Stimulated activated CD8-positive, alpha-beta memory T cell treated with anti-CD3 and anti-CD28 coated beads, Interleukin-12 subunit alpha, Interleukin-12 subunit beta, amount 100 ng/mL, for 4 hours (primary cell): ENCODE measurements around the gene ATP1A1.

Source experiments
- DNase-seq: peaks from one replicate; pipeline ENCODE4 v3.0.0-alpha.2; 2020; ENCODE audit warnings: low read depth

ATP1A1 gene

DNA sequence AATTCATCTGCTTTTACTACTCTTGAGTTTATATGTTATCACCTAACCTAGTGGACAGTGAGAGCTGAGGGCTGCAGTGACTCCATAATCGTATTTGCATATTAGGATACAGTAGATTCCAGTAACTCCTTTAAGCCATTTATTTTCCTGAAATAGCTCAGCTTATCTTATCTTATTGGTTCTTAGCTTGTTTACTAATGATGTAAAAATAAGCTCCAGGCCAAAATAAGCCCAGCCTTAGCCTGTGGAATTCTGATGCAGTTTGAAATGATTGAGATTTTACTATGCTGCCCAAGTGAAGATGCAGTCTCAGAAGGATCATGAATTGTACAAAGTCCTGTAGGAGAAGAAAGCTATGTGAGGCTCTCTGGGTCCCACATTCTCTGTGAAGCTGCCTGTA lies 18.1 kb downstream of the ATP1A1 start:
- no peak for DNase-seq

DNA sequence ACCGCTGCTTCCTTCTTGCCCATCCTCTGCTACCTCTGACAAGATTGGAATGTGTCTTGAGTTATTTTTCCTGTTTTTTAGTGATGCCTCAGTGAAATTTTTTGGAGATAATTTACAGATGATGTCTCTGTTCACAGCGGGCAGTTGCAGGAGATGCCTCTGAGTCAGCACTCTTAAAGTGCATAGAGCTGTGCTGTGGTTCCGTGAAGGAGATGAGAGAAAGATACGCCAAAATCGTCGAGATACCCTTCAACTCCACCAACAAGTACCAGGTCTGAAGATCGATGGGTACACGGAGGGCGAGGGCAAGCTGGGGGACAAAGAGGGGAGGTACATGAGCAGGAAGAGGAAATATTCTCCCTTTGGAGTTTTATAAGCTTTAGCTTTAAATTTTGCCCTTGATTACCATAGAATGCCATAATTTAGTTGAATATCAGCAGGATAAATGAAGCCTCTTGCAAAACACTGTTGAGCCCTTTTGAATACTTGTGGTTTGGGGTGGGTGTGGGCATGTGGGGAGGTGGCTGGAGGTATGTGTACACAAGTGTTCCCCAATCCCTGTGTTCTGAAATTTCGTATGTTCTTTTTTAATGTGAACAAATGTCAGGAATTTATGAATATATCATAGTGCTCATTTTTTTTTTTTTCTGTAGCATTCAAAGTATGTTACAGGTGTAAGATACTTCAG lies 19.8 kb downstream of the ATP1A1 start:
- no peak for DNase-seq

DNA sequence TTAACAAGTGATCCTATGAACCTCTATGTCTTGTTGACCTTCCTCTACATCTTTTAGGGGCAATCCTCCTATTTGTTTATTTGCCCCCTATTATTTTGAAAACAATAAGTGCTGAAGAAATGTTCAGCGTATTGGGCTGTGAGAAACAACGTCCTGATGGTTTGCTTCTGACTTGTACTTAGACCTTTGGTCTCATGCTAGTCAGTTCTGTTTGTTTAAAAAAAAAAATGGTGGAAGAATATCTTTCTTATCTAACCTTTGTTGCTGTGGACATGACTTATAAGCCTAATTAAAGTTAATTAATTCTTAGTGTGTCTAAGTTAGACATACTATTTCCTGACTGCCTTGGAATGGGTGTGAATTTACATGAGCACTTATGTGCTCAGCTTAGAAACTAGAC lies 20.7 kb downstream of the ATP1A1 start:
- no peak for DNase-seq

DNA sequence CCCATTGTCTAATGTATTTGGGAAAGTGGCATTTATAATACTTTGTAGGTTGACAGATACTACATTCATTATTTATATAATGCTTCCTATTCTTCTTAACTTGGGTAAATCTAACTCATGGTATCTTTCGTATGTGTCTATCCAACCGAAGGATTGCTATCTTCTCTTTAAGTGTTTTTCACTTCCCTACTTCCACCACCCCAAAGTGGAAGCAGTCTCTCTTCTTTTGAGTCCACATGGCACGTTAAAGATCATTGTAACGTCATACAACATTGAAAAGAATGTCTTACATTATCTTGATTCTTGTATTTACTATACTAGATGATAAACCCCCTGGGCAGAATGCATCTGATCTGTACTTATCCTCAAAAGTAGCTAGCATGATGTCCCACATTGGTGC lies 21.2 kb downstream of the ATP1A1 start:
- DNase-seq = no peak

DNA sequence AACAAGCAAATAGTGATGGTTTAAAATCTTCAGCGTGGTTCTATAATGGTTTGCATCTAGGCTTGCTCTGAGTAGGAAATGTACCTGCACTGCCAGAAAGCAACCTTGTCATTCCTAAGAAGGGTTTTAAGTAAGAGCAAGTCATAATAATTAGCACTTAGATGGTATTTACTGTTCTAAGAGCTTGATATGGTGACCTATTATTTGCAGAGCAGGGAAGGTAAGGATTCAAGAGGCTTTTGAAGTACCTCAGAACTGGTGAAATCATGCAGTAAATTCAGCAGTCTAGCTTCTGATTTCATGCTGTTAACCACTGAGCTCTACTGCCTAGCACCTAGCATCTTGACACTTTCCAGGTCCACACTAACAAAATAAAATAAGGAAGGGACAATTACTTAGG lies 23.7 kb downstream of the ATP1A1 start:
- DNase-seq = no peak

DNA sequence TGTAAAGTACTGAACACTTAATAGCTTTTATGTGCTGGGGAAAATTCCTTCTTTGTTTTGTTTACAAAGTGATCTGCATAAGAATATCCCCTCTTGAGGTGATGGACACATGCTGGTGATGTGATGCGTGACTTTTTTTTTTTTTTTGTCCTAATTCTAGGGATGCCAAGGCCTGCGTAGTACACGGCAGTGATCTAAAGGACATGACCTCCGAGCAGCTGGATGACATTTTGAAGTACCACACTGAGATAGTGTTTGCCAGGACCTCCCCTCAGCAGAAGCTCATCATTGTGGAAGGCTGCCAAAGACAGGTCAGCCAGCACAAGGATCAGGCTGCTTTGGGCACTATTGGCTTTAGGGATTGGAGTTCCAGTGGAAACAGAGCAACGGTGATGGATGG lies 24.7 kb downstream of the ATP1A1 start:
- no peak for DNase-seq

DNA sequence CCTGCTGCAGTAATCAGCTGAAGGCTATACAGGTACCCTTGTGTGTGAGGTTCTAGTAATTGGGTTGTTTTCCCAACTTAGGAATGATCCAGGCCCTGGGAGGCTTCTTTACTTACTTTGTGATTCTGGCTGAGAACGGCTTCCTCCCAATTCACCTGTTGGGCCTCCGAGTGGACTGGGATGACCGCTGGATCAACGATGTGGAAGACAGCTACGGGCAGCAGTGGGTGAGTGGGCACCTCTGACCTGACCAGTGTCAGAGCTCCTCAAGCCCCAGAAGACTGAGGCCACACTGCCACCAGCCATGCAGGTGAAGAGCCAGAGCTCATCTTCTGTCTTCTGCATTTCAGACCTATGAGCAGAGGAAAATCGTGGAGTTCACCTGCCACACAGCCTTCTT lies 27.7 kb downstream of the ATP1A1 start:
- no peak for DNase-seq

DNA sequence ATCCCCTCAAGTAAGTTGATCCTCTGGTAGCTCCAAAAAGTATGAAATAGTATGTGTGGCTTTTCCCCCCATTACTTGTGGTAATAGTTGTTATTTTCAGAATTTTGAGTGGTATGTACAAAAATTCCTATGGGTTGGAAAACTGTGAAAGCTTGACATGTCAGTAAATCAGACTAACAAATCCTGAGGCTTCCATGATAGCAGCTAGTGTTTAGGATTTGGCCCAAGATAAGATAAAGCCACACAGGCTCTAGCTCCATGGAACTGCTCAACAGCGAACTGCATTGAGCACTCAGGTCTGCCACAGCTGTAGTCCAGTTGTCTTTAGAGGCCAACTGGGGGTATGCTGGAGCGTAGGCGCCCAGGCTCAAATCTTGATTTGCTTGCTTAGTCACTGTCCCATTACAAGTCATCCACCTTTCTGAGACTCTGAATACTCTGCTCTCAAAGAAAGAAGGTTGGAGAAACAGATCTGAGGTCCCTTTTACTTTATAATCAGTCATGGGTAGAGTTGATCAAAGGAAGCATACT lies 28.7 kb downstream of the ATP1A1 start:
- no peak for DNase-seq

DNA sequence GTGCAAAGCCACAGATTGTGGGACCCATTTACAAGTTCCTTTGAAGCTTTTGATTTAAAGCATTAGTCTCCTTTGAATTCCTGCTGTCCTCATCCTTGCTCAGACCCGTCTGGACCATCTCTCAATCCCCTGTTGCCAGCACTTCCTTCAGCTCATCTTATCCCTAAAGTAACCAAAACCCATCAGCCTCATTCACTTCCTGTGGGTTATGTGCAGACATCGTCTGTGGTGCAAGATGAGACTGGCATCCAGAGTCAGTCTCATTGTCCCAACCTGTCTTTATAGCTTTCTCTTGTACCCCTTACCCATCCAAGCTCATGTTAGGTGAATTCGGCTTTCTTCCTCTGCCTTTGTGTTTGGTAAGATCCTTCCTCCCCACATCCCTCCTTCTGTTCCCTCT lies 29.3 kb downstream of the ATP1A1 start:
- no peak for DNase-seq

DNA sequence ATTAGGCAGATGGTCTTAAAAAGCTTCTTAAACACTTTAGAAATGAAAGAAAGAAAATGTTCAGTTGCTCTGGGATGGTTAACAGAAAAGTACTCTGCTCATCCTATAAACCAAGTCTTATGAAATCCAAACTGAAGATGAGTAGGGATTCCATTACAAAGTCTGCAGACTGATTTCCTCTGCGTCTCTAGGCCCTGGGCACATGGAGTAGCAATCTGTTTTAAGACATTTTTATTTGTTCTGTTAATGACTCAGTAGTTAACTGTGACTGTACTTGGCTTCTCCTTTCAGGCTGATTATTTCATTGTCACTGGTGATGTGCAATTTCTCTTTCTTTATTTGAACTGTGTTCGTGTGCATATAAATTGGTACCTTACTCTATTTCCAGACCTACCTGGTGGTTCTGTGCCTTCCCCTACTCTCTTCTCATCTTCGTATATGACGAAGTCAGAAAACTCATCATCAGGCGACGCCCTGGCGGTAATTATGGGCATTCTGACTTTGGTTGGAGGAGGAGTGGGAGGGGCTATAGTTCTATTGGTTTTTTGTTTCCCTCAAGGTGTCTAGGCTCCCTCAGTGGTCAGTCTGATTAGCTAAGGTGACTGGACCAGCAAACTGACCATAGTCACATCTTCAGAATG lies 30.6 kb downstream of the ATP1A1 start:
- no peak for DNase-seq

DNA sequence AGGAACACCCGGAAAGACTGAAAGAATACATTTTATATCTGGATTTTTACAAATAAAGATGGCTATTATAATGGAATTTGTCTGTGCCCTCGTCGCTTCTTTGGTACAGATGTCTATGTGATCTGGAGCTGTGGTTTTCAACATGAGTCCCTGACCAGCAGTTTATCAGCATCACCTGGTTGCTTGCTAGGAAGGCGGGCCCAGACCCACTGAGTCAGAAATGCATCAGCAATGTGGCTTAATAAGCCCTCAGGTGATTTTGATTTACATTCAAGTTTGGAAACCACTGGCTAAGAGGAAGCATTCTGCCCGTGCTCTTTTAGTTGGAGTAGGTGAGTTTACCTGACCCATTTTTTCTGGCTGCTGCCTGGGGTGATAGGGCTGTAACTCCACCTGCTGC lies 31.7 kb downstream of the ATP1A1 start:
- DNase-seq = no peak

DNA sequence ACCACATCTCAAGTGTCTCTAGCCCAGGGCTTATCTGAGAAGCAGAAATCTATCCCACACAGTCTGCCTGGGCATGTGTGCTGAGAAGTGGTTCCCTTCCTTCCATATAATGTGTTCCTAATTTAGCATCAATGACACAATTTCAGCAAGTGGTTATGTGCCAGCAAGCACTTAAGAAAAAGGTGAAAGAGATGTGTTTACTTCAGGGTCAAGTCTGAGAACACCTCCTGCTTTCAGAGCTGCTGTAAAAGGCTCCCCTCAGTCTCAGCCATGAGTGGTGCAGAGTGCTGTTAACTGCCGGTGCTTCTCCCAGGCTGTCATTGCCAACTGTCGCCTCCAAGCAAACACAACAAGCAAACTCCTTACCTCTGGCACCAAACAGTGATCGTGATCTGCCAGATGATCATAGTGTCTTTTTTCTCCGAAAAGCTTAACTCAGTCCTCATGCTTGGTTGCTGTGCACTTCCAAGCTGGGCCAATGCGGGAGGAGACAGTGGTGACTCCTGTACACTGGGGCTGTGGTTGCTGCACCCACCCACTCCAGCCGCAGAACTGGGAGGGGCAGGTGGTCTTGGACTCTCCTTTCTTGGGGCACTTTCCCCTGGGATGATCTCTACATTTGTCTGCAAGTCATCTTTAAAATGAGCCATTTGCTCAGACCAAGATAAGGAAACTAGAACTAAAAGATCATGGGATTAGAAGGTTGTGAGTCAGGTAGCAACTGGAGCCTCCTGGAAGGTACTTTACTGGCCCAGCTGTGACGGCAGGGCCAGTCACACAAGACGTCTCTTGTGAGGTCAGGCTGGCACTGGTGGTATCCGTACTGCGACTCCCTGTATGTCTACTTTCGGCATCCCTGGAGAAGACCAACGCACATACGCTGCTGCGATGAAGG lies 32.4 kb downstream of the ATP1A1 start:
- no peak for DNase-seq

DNA sequence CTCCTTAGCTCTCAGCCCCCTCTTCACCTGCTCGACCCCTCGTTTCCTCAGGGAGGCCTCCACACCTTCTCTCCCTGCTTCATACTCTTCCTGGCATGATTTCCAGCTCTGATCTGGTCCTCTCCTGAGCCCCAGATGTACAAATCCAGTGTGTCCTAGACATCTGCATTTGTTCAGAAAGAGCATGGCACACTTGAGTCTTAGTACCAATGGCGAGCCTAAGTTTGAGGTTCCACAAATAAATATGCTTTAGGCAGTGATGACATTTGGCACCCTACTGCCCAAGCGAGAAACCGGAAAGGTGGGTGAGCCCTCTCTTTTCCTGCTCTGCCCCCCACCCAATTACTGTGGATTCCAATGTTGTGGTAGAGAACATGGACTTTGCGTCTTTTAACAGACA lies 34.0 kb downstream of the ATP1A1 start:
- no peak for DNase-seq

DNA sequence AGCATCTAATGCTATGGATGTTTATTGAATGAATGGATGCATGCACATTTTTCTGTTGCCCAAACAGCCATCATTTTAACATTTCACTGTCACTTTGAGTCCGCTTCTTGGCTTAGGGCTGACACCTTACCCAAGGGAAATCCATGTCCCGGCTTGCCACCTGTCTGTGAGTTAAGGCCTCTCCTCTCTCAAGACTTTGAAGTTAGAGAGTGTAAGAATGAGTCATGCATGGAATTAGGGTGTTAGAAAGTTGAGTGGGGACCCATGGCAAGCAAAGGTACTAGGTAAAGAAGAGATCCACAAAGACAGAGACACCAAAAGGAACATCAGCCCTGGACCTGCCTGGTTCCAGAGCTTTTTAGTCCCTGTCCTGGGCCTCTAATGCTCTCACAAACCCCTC lies 35.1 kb downstream of the ATP1A1 start:
- no peak for DNase-seq

DNA sequence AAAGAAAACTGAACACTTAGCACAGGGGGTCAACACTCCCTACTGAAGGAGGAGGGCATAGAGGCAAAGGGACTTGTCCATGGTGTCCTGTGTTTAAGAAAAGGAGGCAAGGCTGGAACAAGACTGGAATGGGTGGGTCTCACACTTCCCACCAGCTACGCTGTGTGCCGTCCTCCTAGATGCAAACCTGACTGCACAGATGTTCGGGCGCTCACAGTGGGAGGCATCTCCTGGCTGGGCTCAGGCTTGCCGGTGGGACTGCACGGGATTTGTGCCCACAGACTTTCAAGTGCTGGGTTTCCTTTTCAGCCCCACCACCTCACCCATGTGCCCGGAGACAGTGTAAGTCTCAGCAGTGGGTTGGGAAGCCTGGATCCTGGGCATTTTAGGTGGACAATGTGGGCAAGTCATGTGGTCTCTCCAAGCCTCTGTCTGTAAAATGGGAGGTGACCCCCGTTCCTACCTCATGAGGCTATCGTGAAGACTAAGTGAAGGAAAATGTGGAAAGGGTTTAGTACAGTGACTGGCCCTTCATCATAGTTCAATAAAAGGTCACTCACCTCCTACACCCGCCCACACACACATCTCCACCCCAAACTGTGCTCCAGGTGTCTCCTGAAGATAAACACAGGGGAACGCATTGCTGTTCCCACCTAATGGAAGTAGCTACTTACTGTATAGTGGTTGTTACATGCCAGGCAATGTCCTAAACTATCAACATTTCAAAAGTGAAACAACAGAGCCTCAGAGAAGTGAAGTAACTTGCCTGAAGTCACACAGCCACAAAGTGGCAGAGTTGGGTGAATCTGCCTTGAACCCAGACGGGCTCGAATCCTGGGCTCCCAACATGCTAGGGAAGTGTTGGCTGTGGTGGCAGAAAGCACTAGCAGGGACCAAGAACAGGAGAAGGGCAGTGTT lies 36.0 kb downstream of the ATP1A1 start:
- no peak for DNase-seq

DNA sequence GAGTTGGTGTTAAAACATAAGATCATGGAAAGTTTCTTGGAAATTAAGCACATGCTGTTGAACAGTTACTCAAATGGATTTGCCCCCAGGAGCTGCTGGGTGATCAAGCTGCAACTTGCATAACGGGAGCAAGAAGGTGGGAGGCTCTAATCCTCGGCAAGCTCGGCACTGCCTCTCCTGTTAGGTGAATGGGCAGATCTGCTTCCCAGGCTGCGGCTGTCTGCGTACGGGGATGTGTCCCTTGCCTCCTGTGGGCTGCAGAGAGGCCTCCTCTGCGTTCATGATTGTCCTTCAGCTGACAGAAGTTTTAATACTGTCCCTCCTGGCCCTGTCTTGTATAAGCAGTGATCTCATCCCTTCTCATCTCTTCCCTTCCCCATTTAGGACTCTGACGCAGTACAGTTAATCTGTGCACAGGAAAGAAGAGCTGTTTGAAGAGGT lies 36.7 kb downstream of the ATP1A1 start:
- DNase-seq = no peak

DNA sequence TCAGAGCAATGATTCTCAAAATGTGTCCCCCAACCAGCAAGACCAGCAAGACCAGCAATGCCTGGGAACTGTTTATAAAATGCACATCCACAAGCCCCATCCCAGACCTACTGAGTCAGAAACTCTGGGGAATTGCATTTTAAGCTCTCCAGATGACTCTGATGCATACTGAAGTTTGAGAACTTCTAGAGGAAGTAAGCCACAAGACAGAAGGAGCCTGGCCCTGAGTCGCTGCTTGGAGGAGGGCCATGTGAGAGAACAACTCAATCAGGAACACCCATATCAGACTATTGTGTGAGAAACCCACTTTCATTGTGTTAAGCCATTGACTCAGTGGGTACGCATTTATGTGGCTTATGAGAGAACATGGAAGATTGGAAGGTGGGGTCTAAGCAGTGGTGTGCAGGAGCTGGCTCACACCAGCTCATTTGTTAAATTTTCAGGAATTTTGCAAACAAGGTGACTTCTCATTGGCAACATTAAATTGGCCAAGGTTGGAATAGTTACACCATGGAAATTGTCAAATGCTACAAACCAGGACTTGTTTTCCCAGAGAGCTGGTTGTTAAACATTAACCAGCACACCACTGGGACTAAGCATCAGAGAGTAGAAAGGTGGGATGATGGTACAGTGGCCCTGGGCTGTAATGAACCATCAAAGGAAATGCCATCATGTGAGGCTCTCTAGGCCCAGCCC lies 38.9 kb downstream of the ATP1A1 start:
- DNase-seq = no peak

DNA sequence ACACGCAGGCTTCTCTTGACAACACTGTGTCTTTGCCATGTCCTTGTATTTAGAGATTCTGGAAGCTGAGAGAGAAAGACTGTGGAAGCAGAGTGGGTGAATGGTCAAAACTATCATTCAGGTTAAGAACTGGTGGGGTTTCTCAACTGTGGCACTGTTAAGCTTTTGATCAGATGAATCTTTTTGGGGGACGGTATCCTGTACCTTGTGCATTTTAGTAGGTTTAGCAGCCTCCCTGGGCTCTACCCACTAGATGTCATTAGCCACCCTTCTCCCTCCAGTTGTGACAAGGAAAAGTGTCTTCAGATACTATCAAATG lies 39.4 kb downstream of the ATP1A1 start:
- no peak for DNase-seq

DNA sequence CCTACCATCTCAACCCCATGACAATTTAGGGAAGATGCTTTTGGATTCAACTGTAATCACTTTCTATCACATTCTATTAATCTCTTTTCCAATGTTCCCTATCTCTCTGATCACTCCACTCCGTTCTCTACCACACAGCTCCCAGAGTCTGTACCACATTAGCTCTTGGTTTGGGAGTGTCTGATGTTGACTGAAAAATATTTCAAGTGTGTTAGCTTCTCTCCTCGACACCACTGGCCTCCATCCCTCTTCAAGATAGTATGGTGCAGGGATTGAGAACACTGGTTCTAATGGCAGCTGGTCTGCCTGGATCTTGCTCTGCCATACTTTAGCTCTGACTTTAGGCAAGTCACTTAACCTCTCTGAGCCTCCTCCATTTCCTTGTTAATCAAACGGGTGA lies 39.9 kb downstream of the ATP1A1 start:
- DNase-seq = no peak

DNA sequence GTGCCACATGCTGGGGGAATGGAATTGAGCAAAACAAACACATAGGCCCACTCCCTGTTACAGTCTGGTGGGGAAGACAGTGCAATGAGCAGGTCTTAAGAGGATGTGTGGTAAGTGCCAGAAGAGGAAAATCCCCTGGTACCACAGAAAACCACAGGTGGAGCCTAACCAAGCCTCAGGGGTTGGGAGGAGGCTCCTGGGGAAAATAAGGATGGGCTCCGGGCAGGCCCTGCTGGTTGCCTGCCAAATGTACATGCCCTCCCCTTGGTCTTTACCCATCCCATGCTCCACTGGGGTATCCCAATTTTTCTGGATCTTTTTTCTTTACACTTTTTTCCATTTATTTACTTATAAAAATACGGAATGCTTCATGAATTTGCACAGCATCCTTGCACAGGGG lies 40.4 kb downstream of the ATP1A1 start:
- no peak for DNase-seq

DNA sequence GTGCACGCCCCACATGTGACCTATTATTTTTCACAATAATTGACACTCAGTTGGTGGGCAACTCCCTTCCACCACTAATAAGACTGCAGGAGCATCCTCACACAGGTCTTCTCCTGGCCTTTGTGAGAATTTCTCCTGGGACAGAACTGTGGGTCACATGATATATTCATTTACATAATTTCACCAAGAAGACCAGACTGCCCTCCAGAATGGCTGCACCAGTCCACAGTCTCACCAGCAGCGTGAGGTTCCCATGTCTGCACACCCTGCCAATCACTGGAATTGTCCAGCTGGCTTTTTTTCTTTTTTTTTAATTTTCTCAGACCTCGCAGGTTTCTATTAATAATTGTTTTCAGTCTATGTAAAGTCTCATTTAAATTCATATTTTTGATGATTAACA lies 41.3 kb downstream of the ATP1A1 start:
- DNase-seq = no peak
